Sigmoid colon (tissue), 4 donors: ENCODE measurements around the gene VAMP3.

Experiments
- POLR2A ChIP-seq, 2 donors: fragments of 450-650 bp; IDR thresholded peaks; one replicate each; pipeline ENCODE4 v1.6.1; 2016; ENCODE audit warnings: antibody characterized with exemption in 2 of 2, mild to moderate bottlenecking in 2 of 2, moderate library complexity in 2 of 2
- POLR2AphosphoS5 ChIP-seq, 4 donors: sonication (generic); formaldehyde crosslinking; IDR thresholded peaks; one replicate each; pipeline ENCODE4 v1.6.1; 2017; ENCODE audit warnings: antibody characterized with exemption in 4 of 4
- TF ChIP-seq, protein P1 (sequence below), 4 experiments: fragments of 450-650 bp in 3 of 4; fragments of 200-600 bp in 1 of 4; IDR thresholded peaks; one replicate each; pipeline ENCODE4 v1.5.1; 2016 to 2019; ENCODE audit warnings: antibody characterized with exemption in 4 of 4, mild to moderate bottlenecking in 3 of 4, moderate library complexity in 2 of 4

DNA sequence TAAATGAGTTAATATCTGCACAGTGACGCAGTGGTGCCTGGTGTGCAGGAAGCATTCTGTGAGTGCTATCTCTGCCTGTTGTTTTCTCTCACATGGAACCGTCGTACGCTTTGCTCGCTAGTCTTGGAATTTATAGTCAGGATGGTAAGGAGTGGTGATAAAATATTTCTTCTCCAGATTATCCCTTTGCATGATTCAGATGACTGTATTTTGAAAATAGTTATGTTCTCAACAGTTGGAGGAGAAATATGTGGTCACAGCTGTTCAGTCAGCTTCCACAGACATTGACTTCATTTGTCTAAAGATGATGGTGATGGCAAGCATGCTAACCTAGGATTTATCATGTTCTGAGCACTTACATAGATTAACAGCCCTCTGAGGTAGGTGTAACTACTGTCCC lies 41.3 kb upstream of the VAMP3 start:
- no peak for TF ChIP-seq POLR2A (IDR thresholded peaks at IDR 0.05)
- TF ChIP-seq, protein P1, sequence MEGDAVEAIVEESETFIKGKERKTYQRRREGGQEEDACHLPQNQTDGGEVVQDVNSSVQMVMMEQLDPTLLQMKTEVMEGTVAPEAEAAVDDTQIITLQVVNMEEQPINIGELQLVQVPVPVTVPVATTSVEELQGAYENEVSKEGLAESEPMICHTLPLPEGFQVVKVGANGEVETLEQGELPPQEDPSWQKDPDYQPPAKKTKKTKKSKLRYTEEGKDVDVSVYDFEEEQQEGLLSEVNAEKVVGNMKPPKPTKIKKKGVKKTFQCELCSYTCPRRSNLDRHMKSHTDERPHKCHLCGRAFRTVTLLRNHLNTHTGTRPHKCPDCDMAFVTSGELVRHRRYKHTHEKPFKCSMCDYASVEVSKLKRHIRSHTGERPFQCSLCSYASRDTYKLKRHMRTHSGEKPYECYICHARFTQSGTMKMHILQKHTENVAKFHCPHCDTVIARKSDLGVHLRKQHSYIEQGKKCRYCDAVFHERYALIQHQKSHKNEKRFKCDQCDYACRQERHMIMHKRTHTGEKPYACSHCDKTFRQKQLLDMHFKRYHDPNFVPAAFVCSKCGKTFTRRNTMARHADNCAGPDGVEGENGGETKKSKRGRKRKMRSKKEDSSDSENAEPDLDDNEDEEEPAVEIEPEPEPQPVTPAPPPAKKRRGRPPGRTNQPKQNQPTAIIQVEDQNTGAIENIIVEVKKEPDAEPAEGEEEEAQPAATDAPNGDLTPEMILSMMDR (IDR thresholded peaks at IDR 0.05), result no peak
- TF ChIP-seq POLR2AphosphoS5 (IDR thresholded peaks at IDR 0.05), result no peak
